Smooth muscle cell (in vitro differentiated cells): Measurements from ENCODE around the gene GNG7. TPM values are rescaled to one million over a fixed set of nuclear protein-coding genes. Genes with fewer than 3 reads are reported as not detected.
"Not testable (repeated sequence)": the region's sequence is repeated elsewhere in the genome, so short reads cannot be mapped to it uniquely, and the experiment has no call there.

ENCODE experiments used
- DNase-seq: peaks from one replicate; lab custom pipeline; 2025; ENCODE audit not compliant: unreplicated experiment; lab: John Stamatoyannopoulos, UW
- H2AFZ ChIP-seq: fragments of 200-600 bp; sonication (generic); 2 replicates; pipeline ENCODE4 v1.6.0; 2016; ENCODE audit warnings: antibody characterized with exemption, low read depth, mild to moderate bottlenecking
- H3F3A ChIP-seq: fragments of 200-600 bp; sonication (generic); 2 replicates; pipeline ENCODE4 v1.6.0; 2017; ENCODE audit warnings: antibody characterized with exemption, low read depth
- H3K27ac ChIP-seq: fragments of 200-600 bp; sonication (generic); 2 replicates; pipeline ENCODE4 v1.5.1; 2016; ENCODE audit warnings: low read depth, mild to moderate bottlenecking
- H3K27me3 ChIP-seq: fragments of 200-600 bp; sonication (generic); 2 replicates; pipeline ENCODE4 v1.6.1; 2016; ENCODE audit warnings: low read depth, mild to moderate bottlenecking
- H3K36me3 ChIP-seq: fragments of 200-600 bp; sonication (generic); 2 replicates; pipeline ENCODE4 v1.5.1; 2016; ENCODE audit warnings: low read depth
- H3K4me1 ChIP-seq: fragments of 200-600 bp; sonication (generic); 2 replicates; pipeline ENCODE4 v1.5.1; 2016; ENCODE audit warnings: low read depth
- H3K4me2 ChIP-seq: fragments of 200-600 bp; sonication (generic); 2 replicates; pipeline ENCODE4 v1.6.0; 2016; ENCODE audit warnings: mild to moderate bottlenecking
- H3K4me3 ChIP-seq: fragments of 200-600 bp; sonication (generic); 2 replicates; pipeline ENCODE4 v1.5.1; 2016; ENCODE audit warnings: mild to moderate bottlenecking
- H3K79me2 ChIP-seq: fragments of 200-600 bp; sonication (generic); 2 replicates; pipeline ENCODE4 v1.6.0; 2016; ENCODE audit warnings: low read depth, mild to moderate bottlenecking
- H3K9ac ChIP-seq: fragments of 200-600 bp; sonication (generic); 2 replicates; pipeline ENCODE4 v1.6.0; 2016; ENCODE audit warnings: low read depth
- H3K9me3 ChIP-seq: fragments of 200-600 bp; sonication (generic); replicated peaks from 2 replicates; pipeline ENCODE4 v1.5.1; 2016; ENCODE audit warnings: low read depth
- H4K20me1 ChIP-seq: fragments of 200-600 bp; sonication (generic); 2 replicates; pipeline ENCODE4 v1.6.0; 2016; ENCODE audit warnings: low read depth
- WGBS: methylation state at CpG from one replicate; pipeline ENCODE4 v1.1.7; 2016; ENCODE audit warnings: low lambda C conversion rate; 5-methylcytosine and 5-hydroxymethylcytosine counted together
- polyA plus RNA-seq: library from polyadenylated mRNA; unstranded; fragments of >200 nt; fragmentation: Nextera tagmentation; extraction: Ambion mirVana; gene quantifications from 2 replicates; pipeline ENCODE4 v1.2.1, GENCODE V29; 2016
- total RNA-seq: library from RNA; depleted of rRNA; stranded (reverse); fragments of >200 nt; gene quantifications from 2 replicates; pipeline ENCODE4 v1.2.3, GENCODE V29; 2014
- TF ChIP-seq, protein P1 (sequence below): fragments of 200-600 bp; sonication (generic); IDR thresholded peaks from 2 replicates; pipeline ENCODE4 v1.5.1; 2017; ENCODE audit warnings: borderline replicate concordance, mild to moderate bottlenecking, antibody characterized with exemption; ENCODE audit not compliant: insufficient read depth, poor library complexity, severe bottlenecking

GNG7 gene
- total and polyA plus RNA-seq, 2 experiments from 2014 or later = 1.7 to 2.6 TPM

DNA sequence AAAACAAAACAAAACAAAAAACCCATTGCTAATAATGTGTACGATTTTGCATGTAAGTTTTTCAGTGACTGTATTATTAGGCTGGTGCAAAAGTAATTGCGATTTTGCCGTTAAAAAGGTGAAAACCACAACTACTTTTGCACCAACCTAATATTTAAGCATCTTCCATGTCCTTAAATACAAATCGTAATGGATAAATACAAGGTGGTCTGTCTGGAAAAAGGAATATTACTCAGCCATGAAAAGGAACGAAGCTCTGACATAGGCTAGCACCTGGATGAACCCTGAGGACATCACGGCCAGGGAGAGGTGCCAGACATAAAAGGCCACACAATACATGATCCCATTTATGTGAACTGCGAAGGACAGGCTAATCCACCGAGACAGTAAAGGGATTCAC is 193.4 kb downstream of the GNG7 start:
- Histone ChIP-seq H3K4me3 (no peak overlapping the region), H4K20me1 (no peaks in the 10 kb centered on the region), H3K4me1 (no peaks in the 10 kb centered on the region), H3K9me3 (no peaks in the 10 kb centered on the region), H2AFZ (no peak overlapping the region), H3K27me3 (no peaks in the 10 kb centered on the region), H3K9ac (no peak overlapping the region), H3K36me3 (no peaks in the 10 kb centered on the region), H3K27ac (no peak overlapping the region), H3K79me2 (no peaks in the 10 kb centered on the region), H3F3A (no peaks in the 10 kb centered on the region), H3K4me2 (no peak overlapping the region)
- TF ChIP-seq, protein P1, sequence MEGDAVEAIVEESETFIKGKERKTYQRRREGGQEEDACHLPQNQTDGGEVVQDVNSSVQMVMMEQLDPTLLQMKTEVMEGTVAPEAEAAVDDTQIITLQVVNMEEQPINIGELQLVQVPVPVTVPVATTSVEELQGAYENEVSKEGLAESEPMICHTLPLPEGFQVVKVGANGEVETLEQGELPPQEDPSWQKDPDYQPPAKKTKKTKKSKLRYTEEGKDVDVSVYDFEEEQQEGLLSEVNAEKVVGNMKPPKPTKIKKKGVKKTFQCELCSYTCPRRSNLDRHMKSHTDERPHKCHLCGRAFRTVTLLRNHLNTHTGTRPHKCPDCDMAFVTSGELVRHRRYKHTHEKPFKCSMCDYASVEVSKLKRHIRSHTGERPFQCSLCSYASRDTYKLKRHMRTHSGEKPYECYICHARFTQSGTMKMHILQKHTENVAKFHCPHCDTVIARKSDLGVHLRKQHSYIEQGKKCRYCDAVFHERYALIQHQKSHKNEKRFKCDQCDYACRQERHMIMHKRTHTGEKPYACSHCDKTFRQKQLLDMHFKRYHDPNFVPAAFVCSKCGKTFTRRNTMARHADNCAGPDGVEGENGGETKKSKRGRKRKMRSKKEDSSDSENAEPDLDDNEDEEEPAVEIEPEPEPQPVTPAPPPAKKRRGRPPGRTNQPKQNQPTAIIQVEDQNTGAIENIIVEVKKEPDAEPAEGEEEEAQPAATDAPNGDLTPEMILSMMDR = no peak
- WGBS = 94% methylated on average over 8 of the region's 8 CpGs
- no peak for DNase-seq

DNA sequence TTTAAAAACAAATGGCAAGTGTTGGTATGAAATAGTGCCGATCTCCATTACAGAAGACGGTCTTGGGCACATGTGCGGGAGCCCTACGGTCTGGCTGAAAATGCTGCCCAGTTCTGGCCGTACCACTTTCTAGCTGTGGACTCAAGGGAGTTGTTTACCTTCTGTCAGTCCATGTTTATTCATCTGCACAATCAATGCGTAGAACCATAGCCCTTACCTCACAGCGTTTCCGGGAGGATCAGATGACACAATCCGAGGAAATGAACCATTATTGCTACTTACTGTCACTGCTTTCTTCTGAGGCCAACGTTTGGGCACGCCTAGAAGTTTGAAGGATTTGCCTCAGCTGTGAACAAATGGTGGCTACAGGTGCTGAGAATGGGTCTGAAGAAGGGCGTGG is 195.4 kb downstream of the GNG7 start:
- no peaks in the 10 kb centered on the region for H4K20me1 ChIP-seq
- no peak overlapping the region for H3K4me2 ChIP-seq
- no peak overlapping the region for H3K27ac ChIP-seq
- H3K36me3 ChIP-seq = no peaks in the 10 kb centered on the region
- no peak for DNase-seq
- no peak overlapping the region for H3K4me3 ChIP-seq
- TF ChIP-seq, protein P1 = no peak
- no peaks in the 10 kb centered on the region for H3K4me1 ChIP-seq
- no peaks in the 10 kb centered on the region for H3K27me3 ChIP-seq
- no peaks in the 10 kb centered on the region for H3K9me3 ChIP-seq
- H3F3A ChIP-seq = no peaks in the 10 kb centered on the region
- H3K9ac ChIP-seq = no peak overlapping the region
- no peaks in the 10 kb centered on the region for H3K79me2 ChIP-seq
- H2AFZ ChIP-seq = no peak overlapping the region
- 78% methylated on average over 12 of the region's 12 CpGs for WGBS

DNA sequence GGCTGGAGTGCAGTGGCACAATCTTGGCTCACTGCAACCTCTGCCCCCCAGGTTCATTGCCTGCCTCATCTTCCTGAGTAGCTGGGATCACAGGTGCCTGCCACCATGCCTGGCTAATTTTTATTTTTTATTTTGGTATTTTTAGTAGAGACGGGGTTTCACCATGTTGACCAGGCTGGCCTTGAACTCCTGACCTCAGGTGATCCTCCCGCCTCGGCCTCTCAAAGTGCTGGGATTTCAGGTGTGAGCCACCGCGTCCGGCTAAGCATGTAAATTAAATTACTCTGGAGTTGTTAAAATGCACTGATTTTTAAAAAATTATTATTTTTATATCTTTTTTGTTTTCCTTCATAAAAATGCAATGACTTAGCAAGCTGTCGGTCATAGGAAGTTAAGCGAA is 195.8 kb downstream of the GNG7 start:
- not testable (repeated sequence) for H3K4me1 ChIP-seq, H3K9me3 ChIP-seq, H3K4me3 ChIP-seq, H3K4me2 ChIP-seq, H3F3A ChIP-seq, H3K27me3 ChIP-seq, H2AFZ ChIP-seq, H3K79me2 ChIP-seq, H4K20me1 ChIP-seq, H3K36me3 ChIP-seq, DNase-seq, H3K27ac ChIP-seq, H3K9ac ChIP-seq
- WGBS = 95% methylated on average over 8 of the region's 8 CpGs

DNA sequence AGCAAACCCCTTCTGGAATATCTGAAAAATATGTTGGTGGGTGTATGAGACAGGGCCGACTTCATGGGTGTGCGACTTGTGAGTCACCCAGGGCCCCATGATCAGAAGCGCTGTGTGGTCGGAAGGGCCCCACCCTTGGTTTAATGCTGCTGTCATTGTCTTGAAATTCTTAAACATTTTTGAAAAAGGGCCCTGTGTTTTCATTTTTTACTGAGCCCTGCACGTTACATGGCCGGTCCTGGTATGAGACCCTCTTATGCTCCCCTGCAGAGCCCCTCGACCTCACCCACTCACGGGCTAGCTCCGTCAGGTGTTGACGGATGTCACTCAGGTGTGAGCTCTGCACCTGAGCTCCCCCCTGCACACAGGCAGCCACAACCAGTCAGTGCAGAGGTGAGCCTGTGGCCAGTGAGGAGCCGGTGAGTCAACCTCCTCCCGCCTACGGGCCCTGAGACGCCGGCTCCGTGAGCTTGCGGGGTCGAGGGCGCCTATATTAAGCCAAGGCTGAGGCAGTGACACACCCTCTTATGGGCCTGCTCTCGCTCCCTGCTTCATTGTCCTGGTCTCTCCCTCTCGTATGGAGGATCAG is 198.9 kb downstream of the GNG7 start:
- Histone ChIP-seq H3K4me3 (no peak overlapping the region), H3K9ac (peak overlapping the region; percentile 55), H3K4me2 (peak overlapping the region; percentile 53), H4K20me1 (no peaks in the 10 kb centered on the region), H3K9me3 (no peaks in the 10 kb centered on the region), H3K27ac (peak overlapping the region; percentile 89), H3K4me1 (no peaks in the 10 kb centered on the region), H3K36me3 (no peaks in the 10 kb centered on the region), H3F3A (peaks cover 4% of the 10 kb centered on the region), H2AFZ (no peak overlapping the region), H3K27me3 (no peaks in the 10 kb centered on the region), H3K79me2 (no peaks in the 10 kb centered on the region)
- DNase-seq = no peak
- WGBS = 27% methylated on average over 21 of the region's 21 CpGs
- TF ChIP-seq, protein P1 = no peak
